Osteocyte (in vitro differentiated cells): Measurements from ENCODE around the gene RSPH6A. TPM values are rescaled to one million over a fixed set of nuclear protein-coding genes. Genes with fewer than 3 reads are reported as not detected.
A peak's percentile ranks its signal among the peaks of the same experiment; 100 is the strongest.

Experiments
- DNase-seq: peaks from one replicate; pipeline ENCODE4 v3.0.0; 2021; ENCODE audit warnings: mixed read lengths; ENCODE audit not compliant: unreplicated experiment; ENCODE audit errors: extremely low spot score
- H3K27ac Mint-ChIP-seq: one replicate; pipeline ENCODE4 v1.8.0; 2021; ENCODE audit warnings: mild to moderate bottlenecking, mixed read lengths; ENCODE audit not compliant: unreplicated experiment
- H3K27me3 Mint-ChIP-seq: one replicate; pipeline ENCODE4 v1.8.0; 2021; ENCODE audit warnings: mixed read lengths; ENCODE audit not compliant: unreplicated experiment
- H3K36me3 Mint-ChIP-seq: one replicate; pipeline ENCODE4 v1.8.0; 2021; ENCODE audit warnings: mixed read lengths; ENCODE audit not compliant: unreplicated experiment
- H3K4me1 Mint-ChIP-seq: one replicate; pipeline ENCODE4 v1.8.0; 2021; ENCODE audit warnings: mixed read lengths; ENCODE audit not compliant: unreplicated experiment
- H3K4me3 Mint-ChIP-seq: one replicate; pipeline ENCODE4 v1.8.0; 2021; ENCODE audit warnings: mild to moderate bottlenecking, moderate library complexity, mixed read lengths; ENCODE audit not compliant: unreplicated experiment
- H3K9me3 Mint-ChIP-seq: one replicate; pipeline ENCODE4 v1.8.0; 2021; ENCODE audit warnings: mixed read lengths; ENCODE audit not compliant: unreplicated experiment
- total RNA-seq: library from RNA; stranded (reverse); gene quantifications from 2 replicates; pipeline ENCODE4 v1.2.1, GENCODE V29; 2021
- TF ChIP-seq, protein P1 (sequence below): fragments of 200-600 bp; sonication (generic); IDR thresholded peaks from 2 replicates; pipeline ENCODE4 v1.5.0; 2021; ENCODE audit warnings: antibody characterized with exemption, mild to moderate bottlenecking, moderate library complexity

Gene RSPH6A
- total RNA-seq, 1 donor from 2014 or later = 0.30 TPM

DNA sequence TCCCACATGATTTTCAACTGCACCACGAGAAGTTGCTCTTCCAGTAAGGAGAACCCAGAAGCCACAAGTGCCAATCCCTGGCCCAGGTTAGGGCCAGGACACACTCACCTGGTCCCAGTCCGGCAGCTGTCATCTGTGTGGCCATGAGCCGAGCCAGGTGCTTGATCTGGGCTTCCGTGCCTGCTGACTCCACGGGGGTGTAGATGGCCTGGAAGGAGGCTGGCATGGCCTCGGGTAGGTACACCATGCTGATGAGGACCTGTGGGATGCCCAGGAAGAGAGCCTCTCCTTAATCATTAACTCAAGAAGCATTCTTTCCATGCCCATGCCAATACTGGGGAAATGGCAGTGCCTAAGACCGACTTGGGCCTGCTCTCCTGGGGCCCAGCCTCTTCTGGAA lies 19.9 kb upstream of the RSPH6A start:
- Mint-ChIP-seq H3K4me3 (no peak overlapping the region), H3K4me1 (no peaks in the 10 kb centered on the region), H3K36me3 (peaks cover 60% of the 10 kb centered on the region), H3K27ac (no peak overlapping the region), H3K27me3 (no peaks in the 10 kb centered on the region), H3K9me3 (no peaks in the 10 kb centered on the region)
- DNase-seq = no peak
- TF ChIP-seq, protein P1, sequence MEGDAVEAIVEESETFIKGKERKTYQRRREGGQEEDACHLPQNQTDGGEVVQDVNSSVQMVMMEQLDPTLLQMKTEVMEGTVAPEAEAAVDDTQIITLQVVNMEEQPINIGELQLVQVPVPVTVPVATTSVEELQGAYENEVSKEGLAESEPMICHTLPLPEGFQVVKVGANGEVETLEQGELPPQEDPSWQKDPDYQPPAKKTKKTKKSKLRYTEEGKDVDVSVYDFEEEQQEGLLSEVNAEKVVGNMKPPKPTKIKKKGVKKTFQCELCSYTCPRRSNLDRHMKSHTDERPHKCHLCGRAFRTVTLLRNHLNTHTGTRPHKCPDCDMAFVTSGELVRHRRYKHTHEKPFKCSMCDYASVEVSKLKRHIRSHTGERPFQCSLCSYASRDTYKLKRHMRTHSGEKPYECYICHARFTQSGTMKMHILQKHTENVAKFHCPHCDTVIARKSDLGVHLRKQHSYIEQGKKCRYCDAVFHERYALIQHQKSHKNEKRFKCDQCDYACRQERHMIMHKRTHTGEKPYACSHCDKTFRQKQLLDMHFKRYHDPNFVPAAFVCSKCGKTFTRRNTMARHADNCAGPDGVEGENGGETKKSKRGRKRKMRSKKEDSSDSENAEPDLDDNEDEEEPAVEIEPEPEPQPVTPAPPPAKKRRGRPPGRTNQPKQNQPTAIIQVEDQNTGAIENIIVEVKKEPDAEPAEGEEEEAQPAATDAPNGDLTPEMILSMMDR = no peak

DNA sequence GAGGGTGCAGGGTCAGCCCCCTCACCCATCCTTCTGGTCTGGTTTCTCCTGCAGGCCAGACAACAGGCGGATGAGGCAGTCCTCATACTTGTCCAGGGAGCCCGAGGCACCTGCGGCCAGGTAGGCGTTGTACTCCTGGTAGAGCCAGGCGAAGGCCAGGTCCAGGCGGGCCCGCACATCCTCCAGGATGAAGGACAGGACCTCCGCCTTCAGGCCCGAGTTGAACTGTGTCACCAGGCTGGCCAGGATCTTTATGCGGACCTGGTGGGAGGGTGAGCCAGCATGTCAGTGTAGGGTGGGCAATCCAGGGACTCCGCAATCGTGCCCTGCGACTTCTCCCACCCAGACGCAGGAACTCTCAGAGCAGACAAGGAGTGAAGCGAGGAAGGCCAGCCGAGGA lies 13.8 kb upstream of the RSPH6A start:
- Mint-ChIP-seq H3K4me3 (no peak overlapping the region), H3K27me3 (no peaks in the 10 kb centered on the region), H3K36me3 (peaks cover 63% of the 10 kb centered on the region), H3K9me3 (no peaks in the 10 kb centered on the region), H3K27ac (no peak overlapping the region), H3K4me1 (peaks cover 23% of the 10 kb centered on the region)
- TF ChIP-seq, protein P1 = no peak
- no peak for DNase-seq

- no peak overlapping the region for H3K27ac Mint-ChIP-seq
- no peak overlapping the region for H3K4me3 Mint-ChIP-seq
- H3K9me3 Mint-ChIP-seq = no peaks in the 10 kb centered on the region
- H3K36me3 Mint-ChIP-seq = peaks cover 61% of the 10 kb centered on the region
- DNase-seq = no peak
- no peaks in the 10 kb centered on the region for H3K27me3 Mint-ChIP-seq
- TF ChIP-seq, protein P1 = no peak
- H3K4me1 Mint-ChIP-seq = peaks cover 23% of the 10 kb centered on the region
Observed at GRCh38 chr19:45828523-45828922, 13.4 kb upstream of the RSPH6A start.

DNA sequence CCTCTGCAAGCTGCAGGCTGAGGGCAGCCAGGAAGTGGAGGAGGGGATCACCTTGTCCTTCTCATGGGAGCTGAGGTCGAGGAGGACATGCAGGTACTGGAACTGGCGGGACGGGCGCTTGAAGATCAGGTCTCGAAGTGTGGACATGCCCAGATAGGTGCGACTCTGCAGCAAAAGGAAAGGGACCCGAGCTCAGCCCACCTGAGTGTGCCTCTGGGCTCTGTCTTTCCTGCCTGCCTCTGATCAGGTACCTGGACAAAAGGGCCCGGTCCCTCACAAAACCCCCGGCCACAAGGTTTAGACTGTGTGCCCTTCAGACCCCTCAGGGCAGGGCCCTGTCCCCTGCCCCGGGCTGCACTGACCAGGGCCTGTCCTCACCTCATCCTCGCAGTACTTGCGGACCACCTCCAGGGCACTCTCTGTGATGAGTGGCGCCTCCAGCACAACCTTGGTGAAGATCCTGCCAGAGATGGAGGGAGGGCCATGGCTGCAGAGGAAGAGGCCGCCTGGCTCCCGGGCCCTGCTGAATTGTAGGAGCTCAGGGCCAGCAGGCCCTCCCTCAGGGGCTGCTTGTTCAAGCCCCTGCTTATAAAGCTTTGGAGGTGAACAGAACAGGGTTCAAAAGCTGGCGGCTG lies 12.5 kb upstream of the RSPH6A start:
- Mint-ChIP-seq H3K36me3 (peaks cover 65% of the 10 kb centered on the region), H3K4me3 (peak overlapping the region; percentile 28), H3K9me3 (no peaks in the 10 kb centered on the region)

GRCh38 chr19:45826934-45827333 lies 11.8 kb upstream of the RSPH6A start:
- peaks cover 23% of the 10 kb centered on the region for H3K4me1 Mint-ChIP-seq
- DNase-seq = peak; percentile 93
- TF ChIP-seq, protein P1 = no peak
- peak overlapping the region; percentile 28 for H3K4me3 Mint-ChIP-seq
- H3K27me3 Mint-ChIP-seq = no peaks in the 10 kb centered on the region
- H3K36me3 Mint-ChIP-seq = peaks cover 59% of the 10 kb centered on the region
- H3K27ac Mint-ChIP-seq = peak overlapping the region; percentile 74
- H3K9me3 Mint-ChIP-seq = no peaks in the 10 kb centered on the region

More for the DNA sequence above, 12.5 kb upstream of the RSPH6A start:
- Mint-ChIP-seq H3K27me3 (no peaks in the 10 kb centered on the region), H3K27ac (peak overlapping the region; percentile 74), H3K4me1 (peaks cover 23% of the 10 kb centered on the region)
- TF ChIP-seq, protein P1 = no peak
- DNase-seq = no peak
